T-helper 1 cell (primary cell): ENCODE data around the gene GPC6.
"Not testable (repeated sequence)": the region's sequence is repeated elsewhere in the genome, so short reads cannot be mapped to it uniquely, and the experiment has no call there.

Source experiments
- DNase-seq, 5 donors: peaks; one replicate each; pipeline ENCODE4 v3.0.0-alpha.2; 2012 to 2020

Gene GPC6

GRCh38 chr13:93270769-93271742 lies 44.4 kb downstream of the GPC6 start:
- no peak for DNase-seq

- no peak for DNase-seq
These were observed 53.4 kb downstream of the GPC6 start for GRCh38 chr13:93279982-93280381.

GRCh38 chr13:93280688-93281087 lies 54.1 kb downstream of the GPC6 start:
- no peak for DNase-seq

- no peak for DNase-seq
These were observed 56.6 kb downstream of the GPC6 start for GRCh38 chr13:93283255-93283654.

GRCh38 chr13:93284064-93284463 lies 57.5 kb downstream of the GPC6 start:
- no peak for DNase-seq

- DNase-seq = no peak
These were observed 59.4 kb downstream of the GPC6 start for GRCh38 chr13:93286047-93286446.

GRCh38 chr13:93289053-93289452 lies 62.4 kb downstream of the GPC6 start:
- DNase-seq = no peak

- DNase-seq = no peak
These were observed 63.2 kb downstream of the GPC6 start for GRCh38 chr13:93289842-93290241.

GRCh38 chr13:93290503-93290902 lies 63.9 kb downstream of the GPC6 start:
- no peak for DNase-seq

- DNase-seq = no peak
These were observed 65.8 kb downstream of the GPC6 start for GRCh38 chr13:93292366-93292765.

- DNase-seq = no peak
These were observed 67.1 kb downstream of the GPC6 start for GRCh38 chr13:93293710-93294109.

GRCh38 chr13:93296584-93296983 lies 70.0 kb downstream of the GPC6 start:
- no peak for DNase-seq

- DNase-seq = no peak
These were observed 72.1 kb downstream of the GPC6 start for GRCh38 chr13:93298713-93299112.

- no peak for DNase-seq
These were observed 77.5 kb downstream of the GPC6 start for GRCh38 chr13:93304134-93304533.

GRCh38 chr13:93304868-93305613 lies 78.4 kb downstream of the GPC6 start:
- DNase-seq = no peak

GRCh38 chr13:93305886-93306285 lies 79.3 kb downstream of the GPC6 start:
- DNase-seq = no peak

- no peak for DNase-seq
These were observed 80.5 kb downstream of the GPC6 start for GRCh38 chr13:93307136-93307535.

- no peak for DNase-seq
These were observed 81.0 kb downstream of the GPC6 start for GRCh38 chr13:93307651-93308050.

GRCh38 chr13:93309886-93310523 lies 83.4 kb downstream of the GPC6 start:
- no peak for DNase-seq

- no peak for DNase-seq
These were observed 90.2 kb downstream of the GPC6 start for GRCh38 chr13:93316841-93317240.

- no peak for DNase-seq
These were observed 92.1 kb downstream of the GPC6 start for GRCh38 chr13:93318534-93319254.

- DNase-seq = no peak
These were observed 94.3 kb downstream of the GPC6 start for GRCh38 chr13:93320942-93321341.

- not testable (repeated sequence) for DNase-seq
These were observed 97.3 kb downstream of the GPC6 start for GRCh38 chr13:93323880-93324279.
